ENCODE measurements around the gene ASH1L. TPM values are rescaled to one million over a fixed set of nuclear protein-coding genes. Genes with fewer than 3 reads are reported as not detected.

ASH1L gene
- total RNA-seq, 5 donors from 2014 or later (not counting 1 experiment from before 2014, with no cell fraction given), result 78.0 to 105 (median 81.1) TPM

DNA sequence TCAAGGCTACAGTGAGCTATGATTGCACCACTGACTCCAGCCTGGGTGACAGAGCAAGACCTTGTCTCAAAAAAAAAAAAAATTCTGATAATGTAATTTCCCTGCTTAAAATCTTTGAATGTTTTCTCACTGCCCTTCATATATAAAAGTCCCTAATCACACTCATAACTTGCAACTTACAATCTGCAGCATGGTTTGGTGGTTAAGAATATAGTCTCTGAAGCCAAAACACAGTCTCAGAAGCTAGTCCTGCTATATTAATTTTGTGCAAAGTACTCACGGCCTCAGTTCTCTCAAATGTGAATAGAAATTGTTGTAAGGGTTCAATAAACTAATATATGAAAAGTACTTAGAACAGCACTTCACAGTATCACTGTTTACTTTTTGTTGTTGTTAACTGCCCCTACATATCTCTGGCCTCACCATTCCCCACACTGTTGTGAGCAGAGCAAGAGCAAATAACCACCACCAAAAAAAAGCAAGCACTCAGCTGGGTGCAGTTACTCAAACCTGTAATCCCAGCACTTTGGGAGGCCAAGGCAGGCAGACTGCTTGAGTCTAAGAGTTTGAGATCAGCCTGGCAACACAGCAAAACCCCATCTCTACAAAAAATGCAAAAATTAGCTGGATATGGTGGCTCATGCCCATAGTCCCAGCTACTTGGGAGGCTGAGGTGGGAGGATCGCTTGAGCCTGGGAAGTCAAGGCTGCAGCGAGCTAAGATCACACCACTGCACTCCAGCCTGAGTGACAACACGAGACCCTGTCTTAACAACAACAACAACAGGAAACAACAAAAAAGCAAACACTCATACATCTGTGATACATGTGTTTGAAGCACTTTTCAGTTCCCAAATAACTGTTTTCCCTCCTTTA lies 22.4 kb downstream of the ASH1L start:
- peak overlapping the region; percentile 35 for H3K27ac ChIP-seq (ENCODE audit: low read length)
- peaks cover 0 to 2% of the 10 kb centered on the region in 2 donors for H3K36me3 ChIP-seq (ENCODE audit: control insufficient read depth in 2 of 2, extremely low read depth in 1 of 2, insufficient read depth in 1 of 2, low read length in 1 of 2)
- peak overlapping the region; percentile 77 to 87 for H3K27ac Mint-ChIP-seq
- peaks cover 59 to 64% (median 63%) of the 10 kb centered on the region in 3 donors for H3K4me1 Mint-ChIP-seq
- H3K36me3 Mint-ChIP-seq, result no peaks in the 10 kb centered on the region
- peak overlapping the region in 1 of 3 donors; percentile 59 for H3K4me3 Mint-ChIP-seq
- H3K27me3 ChIP-seq (replicated peaks in 1 of 2; ENCODE audit: control insufficient read depth in 2 of 2, extremely low read depth in 1 of 2, insufficient read depth in 2 of 2, low read length in 1 of 2), result no peaks in the 10 kb centered on the region
- DNase-seq (no peak), ATAC-seq (replicated peaks in 1 of 4) (no peak)
- WGBS (ENCODE audit: insufficient coverage), result 17% methylated on average over 1 of the region's 4 CpGs
- H3K27me3 Mint-ChIP-seq, result no peaks in the 10 kb centered on the region
- peaks cover 10 to 53% of the 10 kb centered on the region in 2 experiments for H3K4me1 ChIP-seq (ENCODE audit: control insufficient read depth in 1 of 2, extremely low read depth in 1 of 2, insufficient read depth in 2 of 2, low read length in 2 of 2)
- H3K4me3 ChIP-seq (ENCODE audit: control insufficient read depth in 1 of 2, extremely low read depth in 1 of 2, low read length in 1 of 2), result no peak overlapping the region
- ChIA-PET POLR2A (interaction anchor here in 1 of 2 donors (0.5 to 0.7 kb wide), 3 partner anchors 31 to 572 kb away, joined by 3 to 4 read pairs (median 3); no protein-coding TSS in a partner anchor), CTCF (interaction anchor here (0.6 to 0.7 kb wide), 2 partner anchors 10 to 74 kb away, joined by 3 to 4 read pairs; no protein-coding TSS in a partner anchor)
- H3K9me3 ChIP-seq, result no peaks in the 10 kb centered on the region
- H3K9me3 Mint-ChIP-seq, result no peaks in the 10 kb centered on the region

DNA sequence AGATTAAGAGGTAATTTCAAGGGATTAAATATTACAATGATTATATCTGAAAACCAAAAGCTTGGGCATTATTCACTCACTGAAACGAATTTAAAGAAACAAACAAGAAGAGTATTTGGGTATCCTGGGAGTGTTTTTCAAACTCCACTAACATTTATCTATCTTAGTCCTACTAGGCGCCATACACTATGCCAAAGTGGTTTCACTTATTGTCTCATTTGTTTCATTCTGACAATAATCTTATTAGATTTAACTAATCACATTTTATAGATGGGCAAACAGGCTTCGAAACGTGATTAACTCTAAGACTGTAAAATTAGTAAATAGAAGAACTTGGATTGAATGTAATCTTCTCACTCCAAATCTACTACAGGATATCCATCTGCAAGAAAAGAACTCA lies 25.4 kb downstream of the ASH1L start:
- POLR2A ChIA-PET, result no interaction called here
- H3K36me3 Mint-ChIP-seq, result peaks cover 10% of the 10 kb centered on the region
- no peaks in the 10 kb centered on the region for H3K9me3 ChIP-seq
- no peak overlapping the region for H3K4me3 Mint-ChIP-seq
- ATAC-seq (replicated peaks in 1 of 4), result no peak
- H3K9me3 Mint-ChIP-seq, result no peaks in the 10 kb centered on the region
- no CpG with 5 or more reads among the region's 4 CpGs for WGBS (ENCODE audit: insufficient coverage)
- CTCF ChIA-PET, result no interaction called here
- peak overlapping the region; percentile 82 to 92 for H3K27ac Mint-ChIP-seq
- H3K27me3 ChIP-seq (replicated peaks in 1 of 2; ENCODE audit: control insufficient read depth in 2 of 2, extremely low read depth in 1 of 2, insufficient read depth in 2 of 2, low read length in 1 of 2), result no peaks in the 10 kb centered on the region
- H3K4me1 ChIP-seq (ENCODE audit: control insufficient read depth in 1 of 2, extremely low read depth in 1 of 2, insufficient read depth in 2 of 2, low read length in 2 of 2), result peaks cover 10 to 55% of the 10 kb centered on the region in 2 experiments
- no peak for DNase-seq
- H3K27ac ChIP-seq (ENCODE audit: low read length), result peak overlapping the region; percentile 74
- H3K4me1 Mint-ChIP-seq, result peaks cover 70 to 84% (median 73%) of the 10 kb centered on the region in 3 donors
- H3K36me3 ChIP-seq (ENCODE audit: control insufficient read depth in 2 of 2, extremely low read depth in 1 of 2, insufficient read depth in 1 of 2, low read length in 1 of 2), result no peaks in the 10 kb centered on the region
- no peaks in the 10 kb centered on the region for H3K27me3 Mint-ChIP-seq
- no peak overlapping the region for H3K4me3 ChIP-seq (ENCODE audit: control insufficient read depth in 1 of 2, extremely low read depth in 1 of 2, low read length in 1 of 2)

- Histone ChIP-seq H3K4me1 (ENCODE audit: control insufficient read depth in 1 of 2, extremely low read depth in 1 of 2, insufficient read depth in 2 of 2, low read length in 2 of 2) (peaks cover 9 to 23% of the 10 kb centered on the region in 2 experiments), H3K27me3 (replicated peaks in 1 of 2; ENCODE audit: control insufficient read depth in 2 of 2, extremely low read depth in 1 of 2, insufficient read depth in 2 of 2, low read length in 1 of 2) (no peaks in the 10 kb centered on the region), H3K9me3 (no peaks in the 10 kb centered on the region), H3K4me3 (ENCODE audit: control insufficient read depth in 1 of 2, extremely low read depth in 1 of 2, low read length in 1 of 2) (no peak overlapping the region), H3K36me3 (ENCODE audit: control insufficient read depth in 2 of 2, extremely low read depth in 1 of 2, insufficient read depth in 1 of 2, low read length in 1 of 2) (peaks cover 0 to 2% of the 10 kb centered on the region in 2 donors), H3K27ac (ENCODE audit: low read length) (no peak overlapping the region)
- no CpG with 5 or more reads among the region's 1 CpG for WGBS (ENCODE audit: insufficient coverage)
- ChIA-PET CTCF (no interaction called here), POLR2A (no interaction called here)
- Mint-ChIP-seq H3K4me3 (no peak overlapping the region), H3K27me3 (no peaks in the 10 kb centered on the region), H3K36me3 (peaks cover 24% of the 10 kb centered on the region), H3K9me3 (no peaks in the 10 kb centered on the region), H3K4me1 (peaks cover 54 to 61% (median 60%) of the 10 kb centered on the region in 3 donors), H3K27ac (no peak overlapping the region)
- DNase-seq, result no peak
- ATAC-seq (replicated peaks in 1 of 4), result no peak
These were observed 31.0 kb downstream of the ASH1L start for GRCh38 chr1:155531624-155532023.

DNA sequence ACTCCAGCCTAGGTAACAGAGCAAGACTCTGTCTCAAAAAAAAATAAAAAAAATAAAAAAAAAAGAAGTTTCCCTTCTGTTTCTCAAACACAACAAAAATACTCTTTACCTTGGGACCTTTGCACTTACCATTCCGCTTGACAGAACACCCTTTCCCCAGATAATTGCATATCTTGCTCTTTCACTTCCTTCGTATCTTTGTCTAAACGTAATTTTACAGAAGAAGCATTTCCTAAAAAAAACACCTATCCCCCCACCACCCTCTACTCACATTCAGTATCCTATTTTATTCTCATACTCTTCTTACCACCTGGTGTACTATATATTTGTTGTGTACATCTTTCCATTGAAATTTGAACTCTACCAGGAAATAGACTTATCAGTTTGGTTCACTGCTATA lies 32.7 kb downstream of the ASH1L start:
- no peaks in the 10 kb centered on the region for H3K9me3 Mint-ChIP-seq
- ATAC-seq (replicated peaks in 1 of 4) (no peak), DNase-seq (no peak)
- Histone ChIP-seq H3K27me3 (replicated peaks in 1 of 2; ENCODE audit: control insufficient read depth in 2 of 2, extremely low read depth in 1 of 2, insufficient read depth in 2 of 2, low read length in 1 of 2) (no peaks in the 10 kb centered on the region), H3K36me3 (ENCODE audit: control insufficient read depth in 2 of 2, extremely low read depth in 1 of 2, insufficient read depth in 1 of 2, low read length in 1 of 2) (peaks cover 0 to 2% of the 10 kb centered on the region in 2 donors), H3K4me3 (ENCODE audit: control insufficient read depth in 1 of 2, extremely low read depth in 1 of 2, low read length in 1 of 2) (no peak overlapping the region), H3K4me1 (ENCODE audit: control insufficient read depth in 1 of 2, extremely low read depth in 1 of 2, insufficient read depth in 2 of 2, low read length in 2 of 2) (peaks cover 4 to 10% of the 10 kb centered on the region in 2 experiments), H3K9me3 (no peaks in the 10 kb centered on the region), H3K27ac (ENCODE audit: low read length) (no peak overlapping the region)
- peaks cover 48 to 56% (median 55%) of the 10 kb centered on the region in 3 donors for H3K4me1 Mint-ChIP-seq
- POLR2A ChIA-PET, result interaction anchor here in 1 of 2 donors (0.6 to 0.7 kb wide), 4 partner anchors 9 to 240 kb away, joined by 3 to 8 read pairs (median 4); no protein-coding TSS in a partner anchor
- no peaks in the 10 kb centered on the region for H3K27me3 Mint-ChIP-seq
- H3K4me3 Mint-ChIP-seq, result no peak overlapping the region
- CTCF ChIA-PET, result interaction anchor here (0.7 to 1.4 kb wide), 3 partner anchors 9 to 480 kb away, joined by 3 to 4 read pairs (median 4); no protein-coding TSS in a partner anchor
- WGBS (ENCODE audit: insufficient coverage), result 98% methylated on average over 3 of the region's 3 CpGs
- peak overlapping the region in 1 of 2 donors; percentile 29 for H3K27ac Mint-ChIP-seq
- H3K36me3 Mint-ChIP-seq, result peaks cover 24% of the 10 kb centered on the region

- Mint-ChIP-seq H3K9me3 (no peaks in the 10 kb centered on the region), H3K27ac (no peak overlapping the region), H3K27me3 (no peaks in the 10 kb centered on the region), H3K4me3 (no peak overlapping the region), H3K36me3 (peaks cover 24% of the 10 kb centered on the region), H3K4me1 (peaks cover 47 to 56% (median 53%) of the 10 kb centered on the region in 3 donors)
- ChIA-PET POLR2A (interaction anchor here in 1 of 2 donors (0.6 kb wide), 2 partner anchors 10 to 26 kb away, joined by 4 to 8 read pairs; no protein-coding TSS in a partner anchor), CTCF (interaction anchor here in 1 of 2 donors (0.6 to 1.4 kb wide), 2 partner anchors 10 to 24 kb away, joined by 4 read pairs; no protein-coding TSS in a partner anchor)
- no peaks in the 10 kb centered on the region for H3K27me3 ChIP-seq (replicated peaks in 1 of 2; ENCODE audit: control insufficient read depth in 2 of 2, extremely low read depth in 1 of 2, insufficient read depth in 2 of 2, low read length in 1 of 2)
- no peak overlapping the region for H3K4me3 ChIP-seq (ENCODE audit: control insufficient read depth in 1 of 2, extremely low read depth in 1 of 2, low read length in 1 of 2)
- WGBS (ENCODE audit: insufficient coverage), result no CpG with 5 or more reads among the region's 2 CpGs
- peaks cover 0 to 2% of the 10 kb centered on the region in 2 donors for H3K36me3 ChIP-seq (ENCODE audit: control insufficient read depth in 2 of 2, extremely low read depth in 1 of 2, insufficient read depth in 1 of 2, low read length in 1 of 2)
- ATAC-seq (replicated peaks in 1 of 4), result no peak
- H3K9me3 ChIP-seq, result no peaks in the 10 kb centered on the region
- peaks cover 6 to 15% of the 10 kb centered on the region in 2 experiments for H3K4me1 ChIP-seq (ENCODE audit: control insufficient read depth in 1 of 2, extremely low read depth in 1 of 2, insufficient read depth in 2 of 2, low read length in 2 of 2)
- no peak overlapping the region for H3K27ac ChIP-seq (ENCODE audit: low read length)
- DNase-seq, result no peak
These were observed 33.5 kb downstream of the ASH1L start for GRCh38 chr1:155529109-155529508.

GRCh38 chr1:155527677-155528076 lies 34.9 kb downstream of the ASH1L start:
- H3K27me3 Mint-ChIP-seq, result no peaks in the 10 kb centered on the region
- no peak overlapping the region for H3K27ac Mint-ChIP-seq
- no peak overlapping the region for H3K4me3 Mint-ChIP-seq
- Histone ChIP-seq H3K27me3 (replicated peaks in 1 of 2; ENCODE audit: control insufficient read depth in 2 of 2, extremely low read depth in 1 of 2, insufficient read depth in 2 of 2, low read length in 1 of 2) (no peaks in the 10 kb centered on the region), H3K4me1 (ENCODE audit: control insufficient read depth in 1 of 2, extremely low read depth in 1 of 2, insufficient read depth in 2 of 2, low read length in 2 of 2) (peaks cover 6 to 22% of the 10 kb centered on the region in 2 experiments), H3K4me3 (ENCODE audit: control insufficient read depth in 1 of 2, extremely low read depth in 1 of 2, low read length in 1 of 2) (no peak overlapping the region), H3K36me3 (ENCODE audit: control insufficient read depth in 2 of 2, extremely low read depth in 1 of 2, insufficient read depth in 1 of 2, low read length in 1 of 2) (peaks cover 0 to 2% of the 10 kb centered on the region in 2 donors), H3K9me3 (no peaks in the 10 kb centered on the region), H3K27ac (ENCODE audit: low read length) (no peak overlapping the region)
- WGBS (ENCODE audit: insufficient coverage), result 95% methylated on average over 6 of the region's 6 CpGs
- ATAC-seq (replicated peaks in 1 of 4) (no peak), DNase-seq (no peak)
- peaks cover 18% of the 10 kb centered on the region for H3K36me3 Mint-ChIP-seq
- H3K9me3 Mint-ChIP-seq, result no peaks in the 10 kb centered on the region
- peaks cover 51 to 59% (median 57%) of the 10 kb centered on the region in 3 donors for H3K4me1 Mint-ChIP-seq
- POLR2A ChIA-PET, result interaction anchor here in 1 of 2 donors (0.7 kb wide), 1 partner anchor 370 kb away, joined by 4 read pairs; no protein-coding TSS in a partner anchor
- CTCF ChIA-PET, result interaction anchor here (0.5 to 0.6 kb wide), 3 partner anchors 41 to 1384 kb away, joined by 3 to 6 read pairs (median 3); no protein-coding TSS in a partner anchor
